GM18502 (cell line): ENCODE data around the gene LRPPRC.
"Not testable (repeated sequence)": the region's sequence is repeated elsewhere in the genome, so short reads cannot be mapped to it uniquely, and the experiment has no call there.

Experiments used
- ATAC-seq: cut with Tn5 transposase; IDR thresholded peaks from one replicate; pipeline ENCODE4 v1.9.1; 2021; ENCODE audit warnings: mild to moderate bottlenecking; ENCODE audit not compliant: unreplicated experiment, poor library complexity

The LRPPRC gene

GRCh38 chr2:43995733-43996533, at the start of gene LRPPRC:
LRPPRC (minus strand) TSS chr2:43995989; CDS start chr2:43995947, 42 bp downstream.
- peak; percentile 93 for ATAC-seq

- ATAC-seq: no peak
Observed at GRCh38 chr2:44045061-44045460, 49.3 kb upstream of the LRPPRC start.

GRCh38 chr2:44044281-44044720, 48.5 kb upstream of the LRPPRC start:
- ATAC-seq: peak; percentile 99

GRCh38 chr2:44040365-44040764, 44.6 kb upstream of the LRPPRC start:
- no peak for ATAC-seq

- no peak for ATAC-seq
Observed at GRCh38 chr2:44038277-44038676, 42.5 kb upstream of the LRPPRC start.

- ATAC-seq: no peak
Observed at GRCh38 chr2:44037221-44037620, 41.4 kb upstream of the LRPPRC start.

- ATAC-seq: no peak
Observed at GRCh38 chr2:44033947-44034346, 38.2 kb upstream of the LRPPRC start.

GRCh38 chr2:44027076-44027475, 31.3 kb upstream of the LRPPRC start:
- ATAC-seq: not testable (repeated sequence)

GRCh38 chr2:44016282-44016681, 20.5 kb upstream of the LRPPRC start:
- ATAC-seq: no peak

- ATAC-seq: no peak
Observed at GRCh38 chr2:44015239-44015638, 19.4 kb upstream of the LRPPRC start.

- not testable (repeated sequence) for ATAC-seq
Observed at GRCh38 chr2:44013205-44013604, 17.4 kb upstream of the LRPPRC start.

- no peak for ATAC-seq
Observed at GRCh38 chr2:44010266-44010665, 14.5 kb upstream of the LRPPRC start.

GRCh38 chr2:44009136-44009735, 13.4 kb upstream of the LRPPRC start:
- no peak for ATAC-seq

- ATAC-seq: no peak
Observed at GRCh38 chr2:44005846-44006245, 10.1 kb upstream of the LRPPRC start.

- ATAC-seq: no peak
Observed at GRCh38 chr2:44004735-44005602, 9.2 kb upstream of the LRPPRC start.

GRCh38 chr2:44001716-44002115, 5.9 kb upstream of the LRPPRC start:
- no peak for ATAC-seq

- ATAC-seq: no peak
Observed at GRCh38 chr2:43998263-43998662, 2.5 kb upstream of the LRPPRC start.

GRCh38 chr2:43993437-43993836, 2.4 kb downstream of the LRPPRC start:
- ATAC-seq: no peak

- no peak for ATAC-seq
Observed at GRCh38 chr2:43989545-43989944, 6.2 kb downstream of the LRPPRC start.

- ATAC-seq: no peak
Observed at GRCh38 chr2:43986600-43986999, 9.2 kb downstream of the LRPPRC start.

GRCh38 chr2:43985359-43985758, 10.4 kb downstream of the LRPPRC start:
- no peak for ATAC-seq
